HepG2 (cell line): ENCODE measurements around the gene CHMP6. TPM values are rescaled to one million over a fixed set of nuclear protein-coding genes. Genes with fewer than 3 reads are reported as not detected.

Source experiments
- CHCHD3 ChIP-seq: sonication (generic); formaldehyde crosslinking; IDR thresholded peaks from 2 replicates; pipeline ENCODE4 v1.8.0; 2022; ENCODE audit warnings: mild to moderate bottlenecking, missing genetic modification reagents, moderate library complexity
- DNMT3B ChIP-seq: conservative IDR thresholded peaks from 2 replicates; pipeline ENCODE4 v1.6.1; 2016; ENCODE audit warnings: missing biosample characterization, control low read depth
- FOXO1 ChIP-seq: sonication (generic); formaldehyde crosslinking; IDR thresholded peaks from 2 replicates; pipeline ENCODE4 v1.4.0; 2020; ENCODE audit warnings: missing genetic modification reagents
- GABPB1 ChIP-seq: IDR thresholded peaks from 2 replicates; pipeline ENCODE4 v1.6.1; 2016; ENCODE audit warnings: mild to moderate bottlenecking, missing genetic modification reagents, moderate library complexity, missing compliant biosample characterization
- KDM3A ChIP-seq: IDR thresholded peaks from 2 replicates; pipeline ENCODE4 v1.6.1; 2018; ENCODE audit warnings: low read depth, missing compliant biosample characterization
- KIAA2018 ChIP-seq: sonication (generic); formaldehyde crosslinking; IDR thresholded peaks from 2 replicates; pipeline ENCODE4 v1.5.0; 2020; ENCODE audit warnings: mild to moderate bottlenecking, missing genetic modification reagents, borderline replicate concordance
- MAZ ChIP-seq, 2 experiments: sonication (generic) in 1 of 2; formaldehyde crosslinking in 1 of 2; IDR thresholded peaks; 2 replicates each; pipeline versions ENCODE4 v1.5.0 to v1.6.1; 2012 to 2020; ENCODE audit warnings: low read depth in 2 of 2, mild to moderate bottlenecking in 2 of 2, borderline replicate concordance in 1 of 2, improper control_type of control experiment in 1 of 2, low read length in 1 of 2, missing genetic modification reagents in 1 of 2, moderate library complexity in 1 of 2
- MIXL1 ChIP-seq: IDR thresholded peaks from 2 replicates; pipeline ENCODE4 v1.6.1; 2016
- NFYB ChIP-seq: sonication (generic); formaldehyde crosslinking; IDR thresholded peaks from 2 replicates; pipeline ENCODE4 v1.4.0; 2020; ENCODE audit warnings: missing genetic modification reagents
- RFX5 ChIP-seq: IDR thresholded peaks from 2 replicates; pipeline ENCODE4 v1.6.1; 2011; ENCODE audit warnings: low read depth, low read length, improper control_type of control experiment
- SALL1 ChIP-seq: sonication (generic); formaldehyde crosslinking; IDR thresholded peaks from 2 replicates; pipeline ENCODE4 v1.8.0; 2022; ENCODE audit warnings: mild to moderate bottlenecking, missing genetic modification reagents
- STAG1 ChIP-seq: sonication (generic); formaldehyde crosslinking; IDR thresholded peaks from 2 replicates; pipeline ENCODE4 v1.4.0; 2020; ENCODE audit warnings: missing genetic modification reagents
- ZNF124 ChIP-seq: sonication (generic); formaldehyde crosslinking; IDR thresholded peaks from 2 replicates; pipeline ENCODE4 v1.4.0; 2020; ENCODE audit warnings: missing genetic modification reagents
- ZNF543 ChIP-seq: sonication (generic); formaldehyde crosslinking; IDR thresholded peaks from 2 replicates; pipeline ENCODE4 v1.4.0; 2020; ENCODE audit warnings: mild to moderate bottlenecking, missing genetic modification reagents
- ZNF546 ChIP-seq: sonication (generic); formaldehyde crosslinking; conservative IDR thresholded peaks from 2 replicates; pipeline ENCODE4 v1.8.1; 2023; ENCODE audit warnings: mild to moderate bottlenecking, missing genetic modification reagents
- ZNF547 ChIP-seq: sonication (generic); formaldehyde crosslinking; IDR thresholded peaks from 2 replicates; pipeline ENCODE4 v1.5.1; 2020; ENCODE audit warnings: mild to moderate bottlenecking, missing genetic modification reagents
- ZNF687 ChIP-seq: sonication (generic); formaldehyde crosslinking; IDR thresholded peaks from 2 replicates; pipeline ENCODE4 v1.5.1; 2020; ENCODE audit warnings: mild to moderate bottlenecking, missing genetic modification reagents, moderate library complexity
- ZNF776 ChIP-seq: sonication (generic); formaldehyde crosslinking; IDR thresholded peaks from 2 replicates; pipeline ENCODE4 v1.4.0; 2020; ENCODE audit warnings: mild to moderate bottlenecking, missing genetic modification reagents
- polyA plus RNA-seq, 8 experiments: library from polyadenylated mRNA; depleted of rRNA in 3 of 8; stranded (reverse) in 7 of 8; unstranded in 1 of 8; fragments of >200 nt; fragmentation: Illumina TruSeq in 4 of 8; extraction: Trizol in 4 of 8; gene quantifications; 2 replicates each; pipeline versions ENCODE4 v1.2.1 to v1.2.3, GENCODE V29; 2011 to 2016; ENCODE audit warnings: low read depth in 4 of 8, missing spikeins in 1 of 8, mixed read lengths in 1 of 8; ENCODE audit not compliant: insufficient read depth in 1 of 8
- total RNA-seq, 5 experiments: library from RNA; depleted of rRNA; stranded (reverse); fragments of >200 nt; fragmentation: Illumina TruSeq; extraction: Trizol; gene quantifications; 2 replicates each; pipeline ENCODE4 v1.2.3, GENCODE V29; 2016; ENCODE audit warnings: low read depth in 1 of 5

The CHMP6 gene
- total and polyA plus RNA-seq, 2 of the 13 experiments (the other 11 are each of a cell fraction or from before 2014, with no cell fraction given): 11.1 to 24.2 TPM

- 0 out of 2 replicates have a peak, but pooled peaks have one; percentile 26 for TF ChIP-seq ZNF546 (CRISPR knock-in tag)
- TF ChIP-seq ZNF543 (CRISPR knock-in tag): 0 out of 2 replicates have a peak, but pooled peaks have one; percentile 16
- no peak for TF ChIP-seq RFX5
- TF ChIP-seq ZNF547: no peak
- no peak for TF ChIP-seq CHCHD3 (CRISPR knock-in tag)
- TF ChIP-seq NFYB (CRISPR knock-in tag): no peak
- TF ChIP-seq KDM3A (CRISPR knock-in tag): no peak
- TF ChIP-seq DNMT3B: no peak
- TF ChIP-seq KIAA2018 (CRISPR knock-in tag): no peak
- TF ChIP-seq MIXL1: no peak
- no peak for TF ChIP-seq ZNF124 (CRISPR knock-in tag)
- peak; percentile 24; the same call in 1 of the 2 replicates for TF ChIP-seq SALL1 (CRISPR knock-in tag)
- 0 out of 2 replicates have a peak, but pooled peaks have one; percentile 9 for TF ChIP-seq GABPB1 (CRISPR knock-in tag)
- no peak for TF ChIP-seq ZNF776 (CRISPR knock-in tag)
- TF ChIP-seq FOXO1 (CRISPR knock-in tag): no peak
- peak; percentile 88 for TF ChIP-seq STAG1 (CRISPR knock-in tag)
- no peak for TF ChIP-seq MAZ (IDR thresholded peaks at IDR 0.05; ENCODE audit: borderline replicate concordance, low read depth, low read length)
- peak; percentile 32; the same call in 1 of the 2 replicates for TF ChIP-seq MAZ (CRISPR knock-in tag; IDR thresholded peaks at IDR 0.05; ENCODE audit: low read depth)
- peak; percentile 25; the same call in 1 of the 2 replicates for TF ChIP-seq ZNF687 (CRISPR knock-in tag)
Observed at GRCh38 chr17:80981062-80981902, 10.4 kb upstream of the CHMP6 start (continued).
